ENCODE data around the gene AP5B1.

Gene AP5B1

GRCh38 chr11:65814131-65814985 is 33.6 kb upstream of the AP5B1 start:
- no peak for TF ChIP-seq TAF1 (IDR thresholded peaks at IDR 0.05; ENCODE audit: borderline replicate concordance, insufficient read depth, low read length)
- TF ChIP-seq POLR2AphosphoS5 (IDR thresholded peaks at IDR 0.05; ENCODE audit: low read depth, low read length) = no peak
- TF ChIP-seq FOXP2 (optimal IDR thresholded peaks at IDR 0.05; ENCODE audit: borderline replicate concordance, extremely low read depth, extremely low read length, insufficient read depth) = no peak

GRCh38 chr11:65811764-65812475 is 31.1 kb upstream of the AP5B1 start:
- no peak for TF ChIP-seq POLR2AphosphoS5 (IDR thresholded peaks at IDR 0.05; ENCODE audit: low read depth, low read length)
- TF ChIP-seq FOXP2 (optimal IDR thresholded peaks at IDR 0.05; ENCODE audit: borderline replicate concordance, extremely low read depth, extremely low read length, insufficient read depth) = no peak
- TF ChIP-seq TAF1 (IDR thresholded peaks at IDR 0.05; ENCODE audit: borderline replicate concordance, insufficient read depth, low read length) = no peak
- no peak for TF ChIP-seq SIN3A (IDR thresholded peaks at IDR 0.05; ENCODE audit: borderline replicate concordance, insufficient read depth, low read length)
- TF ChIP-seq REST (IDR thresholded peaks at IDR 0.05; ENCODE audit: insufficient read depth in 1 of 2, low read depth in 2 of 2, low read length in 2 of 2) = no peak

GRCh38 chr11:65810046-65810868 is 29.5 kb upstream of the AP5B1 start:
- no peak for TF ChIP-seq FOXP2 (optimal IDR thresholded peaks at IDR 0.05; ENCODE audit: borderline replicate concordance, extremely low read depth, extremely low read length, insufficient read depth)

- TF ChIP-seq TAF1 (IDR thresholded peaks at IDR 0.05; ENCODE audit: borderline replicate concordance, insufficient read depth, low read length) (no peak), REST (IDR thresholded peaks at IDR 0.05; ENCODE audit: insufficient read depth in 1 of 2, low read depth in 2 of 2, low read length in 2 of 2) (no peak), POLR2AphosphoS5 (IDR thresholded peaks at IDR 0.05; ENCODE audit: low read depth, low read length) (no peak), SIN3A (IDR thresholded peaks at IDR 0.05; ENCODE audit: borderline replicate concordance, insufficient read depth, low read length) (no peak), FOXP2 (optimal IDR thresholded peaks at IDR 0.05; ENCODE audit: borderline replicate concordance, extremely low read depth, extremely low read length, insufficient read depth) (no peak)
Measured at GRCh38 chr11:65809496-65809895, 28.7 kb upstream of the AP5B1 start.

GRCh38 chr11:65808744-65809341 is 28.1 kb upstream of the AP5B1 start:
- TF ChIP-seq POLR2AphosphoS5 (IDR thresholded peaks at IDR 0.05; ENCODE audit: low read depth, low read length) (no peak), SIN3A (IDR thresholded peaks at IDR 0.05; ENCODE audit: borderline replicate concordance, insufficient read depth, low read length) (no peak), TAF1 (IDR thresholded peaks at IDR 0.05; ENCODE audit: borderline replicate concordance, insufficient read depth, low read length) (no peak), REST (IDR thresholded peaks at IDR 0.05; ENCODE audit: insufficient read depth in 1 of 2, low read depth in 2 of 2, low read length in 2 of 2) (no peak), FOXP2 (optimal IDR thresholded peaks at IDR 0.05; ENCODE audit: borderline replicate concordance, extremely low read depth, extremely low read length, insufficient read depth) (no peak)

Measured in PFSK-1 (cell line).